HCT116 (cell line): ENCODE results near the gene SPSB1. TPM values are rescaled to one million over a fixed set of nuclear protein-coding genes. Genes with fewer than 3 reads are reported as not detected.

Experiments
- ATAC-seq: fragments of 200-7000 bp; cut with Tn5 transposase; 2 replicates; pipeline ENCODE4 v1.9.1; 2020; ENCODE audit warnings: mild to moderate bottlenecking, moderate library complexity
- BruUV-seq: library from RNA; stranded (reverse); fragments of 400-500 nt; replicated peaks from 2 replicates; lab custom pipeline; 2021; lab: Mats Ljungman, UMichigan
- CTCF ChIA-PET: fragments of 300-600 bp; sonication (Branson Sonifier 250); formaldehyde crosslinking; loops from one replicate; lab custom pipeline; 2021; ENCODE audit warnings: antibody characterized with exemption; lab: Charles Lee
- POLR2A ChIA-PET: fragments of 300-600, 350-600 bp; sonication (Branson Sonifier 250); formaldehyde crosslinking; loops from one replicate; lab custom pipeline; 2021; ENCODE audit warnings: antibody characterized with exemption; lab: Charles Lee
- RAD21 ChIA-PET, 2 experiments: fragments of 300-600 bp; sonication (Branson Sonifier 250); formaldehyde crosslinking; loops; one replicate each; lab custom pipeline; 2023; ENCODE audit warnings: low total read pairs in 2 of 2; ENCODE audit not compliant: uncharacterized antibody in 2 of 2, unreplicated experiment in 2 of 2, low non-redundant PET in 1 of 2; lab: Charles Lee
- DNase-seq: peaks from one replicate; pipeline ENCODE4 v3.0.0-alpha.2; 2010; ENCODE audit warnings: low read depth, low spot score
- H2AFZ ChIP-seq: fragments of 200-600 bp; shearing (Covaris generic), sonication (generic); 2 replicates; pipeline ENCODE4 v1.6.1; 2017; ENCODE audit warnings: low read depth, mixed run types, mixed read lengths, antibody characterized with exemption, low read length; ENCODE audit not compliant: poor library complexity, severe bottlenecking
- H3K27ac ChIP-seq: 2 replicates; pipeline ENCODE4 v1.5.1; 2012; ENCODE audit warnings: low read depth, low read length
- H3K27me3 ChIP-seq: fragments of 200-600 bp; sonication (generic); 2 replicates; pipeline ENCODE4 v1.6.1; 2016; ENCODE audit warnings: mixed run types, low read length, mixed read lengths; ENCODE audit not compliant: insufficient read depth
- H3K36me3 ChIP-seq, 2 experiments: fragments of 200-500 bp in 1 of 2; fragments of 200-600 bp in 1 of 2; sonication (Bioruptor generic) in 1 of 2; sonication (generic) in 1 of 2; 2 replicates each; pipeline versions ENCODE4 v1.5.1 to v1.6.1; 2014 to 2016; ENCODE audit warnings: low read length in 2 of 2, inconsistent platforms in 1 of 2, mixed read lengths in 1 of 2, mixed run types in 1 of 2; ENCODE audit not compliant: insufficient read depth in 2 of 2, control insufficient read depth in 1 of 2
- H3K4me1 ChIP-seq, 2 experiments: fragments of 200-600 bp in 1 of 2; sonication (generic) in 1 of 2; 2 replicates each; pipeline versions ENCODE4 v1.5.1 to v1.6.1; 2012 to 2017; ENCODE audit warnings: low read length in 2 of 2, inconsistent platforms in 1 of 2, mild to moderate bottlenecking in 1 of 2, mixed read lengths in 1 of 2, mixed run types in 1 of 2, moderate library complexity in 1 of 2; ENCODE audit not compliant: insufficient read depth in 2 of 2, control insufficient read depth in 1 of 2
- H3K4me2 ChIP-seq: fragments of 200-600 bp; sonication (generic); 2 replicates; pipeline ENCODE4 v1.6.1; 2017; ENCODE audit warnings: mixed run types, low read length, mixed read lengths
- H3K4me3 ChIP-seq, 2 experiments: fragments of 200-600 bp in 1 of 2; sonication (generic) in 1 of 2; replicated peaks in 1 of 2; 2 replicates each; pipeline ENCODE4 v1.5.1; 2011 to 2016; ENCODE audit warnings: low read length in 2 of 2, control low read depth in 1 of 2, low read depth in 1 of 2, mild to moderate bottlenecking in 1 of 2, mixed read lengths in 1 of 2, mixed run types in 1 of 2
- H3K79me2 ChIP-seq: fragments of 200-600 bp; sonication (generic); 2 replicates; pipeline ENCODE4 v1.6.1; 2017; ENCODE audit warnings: mild to moderate bottlenecking, mixed run types, low read length, moderate library complexity, mixed read lengths; ENCODE audit not compliant: insufficient read depth
- H3K9ac ChIP-seq: fragments of 200-600 bp; sonication (generic); 2 replicates; pipeline ENCODE4 v1.6.1; 2016; ENCODE audit warnings: low read length, mixed read lengths
- H3K9me2 ChIP-seq: fragments of 200-600 bp; sonication (generic), shearing (Covaris generic); 2 replicates; pipeline ENCODE4 v1.6.1; 2017; ENCODE audit warnings: mixed run types, mild to moderate bottlenecking, moderate library complexity; ENCODE audit not compliant: insufficient read depth
- H3K9me3 ChIP-seq, 2 experiments: fragments of 200-500 bp in 1 of 2; fragments of 200-600 bp in 1 of 2; sonication (Bioruptor generic) in 1 of 2; sonication (generic) in 1 of 2; 2 replicates each; pipeline ENCODE4 v1.6.1; 2014 to 2017; ENCODE audit warnings: low read length in 2 of 2, mixed read lengths in 2 of 2, inconsistent platforms in 1 of 2, low read depth in 1 of 2, mild to moderate bottlenecking in 1 of 2, mixed run types in 1 of 2, moderate library complexity in 1 of 2; ENCODE audit not compliant: control insufficient read depth in 1 of 2, insufficient read depth in 1 of 2
- H4K20me1 ChIP-seq: fragments of 200-600 bp; sonication (generic), shearing (Covaris generic); 2 replicates; pipeline ENCODE4 v1.6.1; 2017; ENCODE audit warnings: mixed run types, mild to moderate bottlenecking, moderate library complexity; ENCODE audit not compliant: insufficient read depth
- CBX3 ChIP-seq: IDR thresholded peaks from 2 replicates; pipeline ENCODE4 v1.6.1; 2012; ENCODE audit warnings: low read depth
- EGR1 ChIP-seq: IDR thresholded peaks from 2 replicates; pipeline ENCODE4 v1.6.1; 2012; ENCODE audit warnings: low read depth
- ELF1 ChIP-seq: IDR thresholded peaks from 2 replicates; pipeline ENCODE4 v1.6.1; 2012; ENCODE audit warnings: low read depth, borderline replicate concordance
- EZH2 ChIP-seq: fragments of 200-600 bp; sonication (generic); IDR thresholded peaks from 2 replicates; pipeline ENCODE4 v1.6.1; 2017; ENCODE audit warnings: antibody characterized with exemption, mixed run types
- FOSL1 ChIP-seq: IDR thresholded peaks from 2 replicates; pipeline ENCODE4 v1.6.1; 2012; ENCODE audit warnings: low read depth
- JUND ChIP-seq: IDR thresholded peaks from 2 replicates; pipeline ENCODE4 v1.6.1; 2012
- RAD21 ChIP-seq: IDR thresholded peaks from 2 replicates; pipeline ENCODE4 v1.6.1; 2012; ENCODE audit warnings: low read depth, mild to moderate bottlenecking
- SP1 ChIP-seq: IDR thresholded peaks from 2 replicates; pipeline ENCODE4 v1.6.1; 2012; ENCODE audit warnings: low read depth
- SRF ChIP-seq: IDR thresholded peaks from 2 replicates; pipeline ENCODE4 v1.6.1; 2012; ENCODE audit warnings: low read depth
- YY1 ChIP-seq: IDR thresholded peaks from 2 replicates; pipeline ENCODE4 v1.6.1; 2011; ENCODE audit warnings: low read length, low read depth, moderate library complexity, mild to moderate bottlenecking; ENCODE audit not compliant: insufficient replicate concordance; ENCODE audit errors: extremely low read depth
- ZNF274 ChIP-seq: fragments of 200-500 bp; sonication (Bioruptor generic); IDR thresholded peaks from 2 replicates; pipeline ENCODE4 v1.6.1; 2014; ENCODE audit warnings: mild to moderate bottlenecking, low read depth, low read length, inconsistent platforms
- intact Hi-C: fragments of 100-400 bp; cut with micrococcal nuclease; formaldehyde crosslinking; loops from 2 replicates; pipeline ENCODE4 v1.10.0; 2022
- total RNA-seq: library from RNA; stranded (reverse); gene quantifications from one replicate; pipeline ENCODE4 v1.2.1, GENCODE V29; 2021; ENCODE audit not compliant: unreplicated experiment
- TF ChIP-seq, protein P1 (sequence below): IDR thresholded peaks from 2 replicates; pipeline ENCODE4 v1.6.1; 2011; ENCODE audit warnings: mild to moderate bottlenecking, low read length, moderate library complexity; ENCODE audit not compliant: insufficient replicate concordance; ENCODE audit errors: extremely low read depth
- TF ChIP-seq, protein P2 (sequence below): IDR thresholded peaks from 2 replicates; pipeline ENCODE4 v1.6.1; 2012; ENCODE audit warnings: low read depth
- TF ChIP-seq, protein P3 (sequence below): IDR thresholded peaks from 2 replicates; pipeline ENCODE4 v1.6.1; 2012

SPSB1 gene
- total RNA-seq, 1 experiment from 2014 or later: 10.8 TPM

DNA sequence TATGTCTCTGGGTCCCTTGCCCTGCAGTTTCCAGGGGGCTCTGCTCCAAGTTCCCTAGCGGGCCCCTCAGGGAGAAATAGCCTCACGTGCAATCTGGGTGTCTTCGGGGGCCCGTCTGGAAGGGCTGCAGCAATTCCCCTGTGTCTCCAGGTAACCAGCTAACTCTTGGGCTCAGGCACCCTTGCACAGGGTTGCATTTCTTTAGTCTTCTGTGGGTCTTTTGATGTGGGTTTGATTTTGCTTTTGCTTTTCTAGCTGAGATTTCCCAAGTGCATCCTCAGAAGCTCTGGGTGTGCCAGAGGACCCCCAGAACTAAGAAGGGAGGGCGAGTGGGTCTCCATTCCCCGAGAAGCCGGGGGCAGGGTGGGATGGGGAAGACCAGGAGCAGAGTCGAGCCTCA, 75.7 kb downstream of the SPSB1 start (continued):
- TF ChIP-seq, protein P1, sequence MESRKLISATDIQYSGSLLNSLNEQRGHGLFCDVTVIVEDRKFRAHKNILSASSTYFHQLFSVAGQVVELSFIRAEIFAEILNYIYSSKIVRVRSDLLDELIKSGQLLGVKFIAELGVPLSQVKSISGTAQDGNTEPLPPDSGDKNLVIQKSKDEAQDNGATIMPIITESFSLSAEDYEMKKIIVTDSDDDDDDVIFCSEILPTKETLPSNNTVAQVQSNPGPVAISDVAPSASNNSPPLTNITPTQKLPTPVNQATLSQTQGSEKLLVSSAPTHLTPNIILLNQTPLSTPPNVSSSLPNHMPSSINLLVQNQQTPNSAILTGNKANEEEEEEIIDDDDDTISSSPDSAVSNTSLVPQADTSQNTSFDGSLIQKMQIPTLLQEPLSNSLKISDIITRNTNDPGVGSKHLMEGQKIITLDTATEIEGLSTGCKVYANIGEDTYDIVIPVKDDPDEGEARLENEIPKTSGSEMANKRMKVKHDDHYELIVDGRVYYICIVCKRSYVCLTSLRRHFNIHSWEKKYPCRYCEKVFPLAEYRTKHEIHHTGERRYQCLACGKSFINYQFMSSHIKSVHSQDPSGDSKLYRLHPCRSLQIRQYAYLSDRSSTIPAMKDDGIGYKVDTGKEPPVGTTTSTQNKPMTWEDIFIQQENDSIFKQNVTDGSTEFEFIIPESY: no peak
- TF ChIP-seq ZNF274 (no peak), SRF (no peak), CBX3 (no peak)

DNA sequence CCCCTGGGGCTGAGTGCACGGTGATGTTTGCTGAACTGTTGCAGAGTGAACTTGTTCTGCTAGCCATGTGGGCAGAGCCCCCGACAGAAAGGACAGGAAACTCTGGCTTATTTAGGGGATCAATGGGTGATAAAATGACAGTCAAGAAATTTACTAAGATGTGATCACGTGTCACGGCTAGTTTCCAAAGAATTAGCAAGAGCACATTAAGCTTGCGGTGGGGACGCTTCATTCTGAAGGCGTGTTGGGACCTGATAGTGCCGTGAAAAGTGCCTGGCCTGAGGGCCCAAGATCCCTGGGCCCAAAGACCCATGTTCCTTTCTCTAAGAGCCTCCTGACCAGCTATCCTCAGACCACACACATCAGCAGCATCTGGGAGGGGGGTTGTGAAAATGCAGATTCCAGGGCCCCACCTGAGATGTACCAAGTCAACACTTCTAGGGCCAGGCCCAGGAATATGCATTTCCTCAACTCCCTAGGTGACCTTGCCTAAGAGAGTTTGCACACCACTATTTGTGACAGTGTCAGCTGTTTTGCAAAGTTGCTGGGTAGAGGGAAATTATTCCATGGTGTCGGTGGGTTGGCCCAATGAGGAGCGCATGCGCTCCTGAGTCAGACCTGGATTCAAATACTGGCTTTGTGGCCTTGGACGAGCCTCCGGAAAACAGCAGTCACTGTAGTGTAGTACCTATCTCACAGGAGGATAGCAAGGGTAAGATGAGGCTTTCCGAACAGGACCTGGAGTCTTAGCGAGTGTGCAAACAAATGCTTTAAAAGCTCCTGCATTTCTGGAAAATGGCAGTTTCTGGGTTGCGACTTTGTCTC, 77.5 kb downstream of the SPSB1 start:
- no peak for TF ChIP-seq YY1
- TF ChIP-seq, protein P2, sequence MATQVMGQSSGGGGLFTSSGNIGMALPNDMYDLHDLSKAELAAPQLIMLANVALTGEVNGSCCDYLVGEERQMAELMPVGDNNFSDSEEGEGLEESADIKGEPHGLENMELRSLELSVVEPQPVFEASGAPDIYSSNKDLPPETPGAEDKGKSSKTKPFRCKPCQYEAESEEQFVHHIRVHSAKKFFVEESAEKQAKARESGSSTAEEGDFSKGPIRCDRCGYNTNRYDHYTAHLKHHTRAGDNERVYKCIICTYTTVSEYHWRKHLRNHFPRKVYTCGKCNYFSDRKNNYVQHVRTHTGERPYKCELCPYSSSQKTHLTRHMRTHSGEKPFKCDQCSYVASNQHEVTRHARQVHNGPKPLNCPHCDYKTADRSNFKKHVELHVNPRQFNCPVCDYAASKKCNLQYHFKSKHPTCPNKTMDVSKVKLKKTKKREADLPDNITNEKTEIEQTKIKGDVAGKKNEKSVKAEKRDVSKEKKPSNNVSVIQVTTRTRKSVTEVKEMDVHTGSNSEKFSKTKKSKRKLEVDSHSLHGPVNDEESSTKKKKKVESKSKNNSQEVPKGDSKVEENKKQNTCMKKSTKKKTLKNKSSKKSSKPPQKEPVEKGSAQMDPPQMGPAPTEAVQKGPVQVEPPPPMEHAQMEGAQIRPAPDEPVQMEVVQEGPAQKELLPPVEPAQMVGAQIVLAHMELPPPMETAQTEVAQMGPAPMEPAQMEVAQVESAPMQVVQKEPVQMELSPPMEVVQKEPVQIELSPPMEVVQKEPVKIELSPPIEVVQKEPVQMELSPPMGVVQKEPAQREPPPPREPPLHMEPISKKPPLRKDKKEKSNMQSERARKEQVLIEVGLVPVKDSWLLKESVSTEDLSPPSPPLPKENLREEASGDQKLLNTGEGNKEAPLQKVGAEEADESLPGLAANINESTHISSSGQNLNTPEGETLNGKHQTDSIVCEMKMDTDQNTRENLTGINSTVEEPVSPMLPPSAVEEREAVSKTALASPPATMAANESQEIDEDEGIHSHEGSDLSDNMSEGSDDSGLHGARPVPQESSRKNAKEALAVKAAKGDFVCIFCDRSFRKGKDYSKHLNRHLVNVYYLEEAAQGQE: no peak
- no peak for TF ChIP-seq JUND
- TF ChIP-seq EGR1: no peak
- no peak for TF ChIP-seq EZH2
- no peak for TF ChIP-seq SRF
- TF ChIP-seq ELF1: no peak
- no peak for TF ChIP-seq RAD21
- TF ChIP-seq, protein P3, sequence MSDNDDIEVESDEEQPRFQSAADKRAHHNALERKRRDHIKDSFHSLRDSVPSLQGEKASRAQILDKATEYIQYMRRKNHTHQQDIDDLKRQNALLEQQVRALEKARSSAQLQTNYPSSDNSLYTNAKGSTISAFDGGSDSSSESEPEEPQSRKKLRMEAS: no peak
- no peak for TF ChIP-seq SP1
- TF ChIP-seq, protein P1: no peak
- no peak for TF ChIP-seq FOSL1
- TF ChIP-seq ZNF274: no peak
- TF ChIP-seq, all 23 proteins: peak for 0
- no peaks in the 10 kb centered on the region for H4K20me1 ChIP-seq
- DNase-seq (no peak), ATAC-seq (no peak)
- no peaks in the 10 kb centered on the region for H3K79me2 ChIP-seq
- intact Hi-C loops: no loop called here
- no peak overlapping the region for H2AFZ ChIP-seq
- POLR2A ChIA-PET: no interaction called here
- H3K4me2 ChIP-seq: no peak overlapping the region
- H3K9me2 ChIP-seq: no peaks in the 10 kb centered on the region
- no peaks in the 10 kb centered on the region for H3K4me1 ChIP-seq
- no peak overlapping the region for H3K4me3 ChIP-seq
- no peak overlapping the region for H3K9ac ChIP-seq
- no peaks in the 10 kb centered on the region for H3K9me3 ChIP-seq
- H3K36me3 ChIP-seq: no peaks in the 10 kb centered on the region; a peak in 1 of 4 replicates
- no peaks in the 10 kb centered on the region for H3K27me3 ChIP-seq
- RAD21 ChIA-PET: no interaction called here
- no peak overlapping the region for H3K27ac ChIP-seq
- CTCF ChIA-PET: no interaction called here
- BruUV-seq: no TSS peak
